Right renal pelvis (tissue), 4 donors: ENCODE data around the gene ACKR2. TPM values are rescaled to one million over a fixed set of nuclear protein-coding genes. Genes with fewer than 3 reads are reported as not detected.

ENCODE experiments used
- DNase-seq, 4 donors: peaks; one replicate each; pipeline ENCODE4 v3.0.0-alpha.2; 2013; ENCODE audit warnings: low read depth in 4 of 4, low spot score in 3 of 4, missing footprints in 1 of 4
- polyA plus RNA-seq, 4 donors: library from polyadenylated mRNA; unstranded; fragments of 120-200 nt; gene quantifications; one replicate each; pipeline ENCODE4 v1.2.1, GENCODE V29; 2013; ENCODE audit not compliant: insufficient read length in 4 of 4

Gene ACKR2
- polyA plus RNA-seq, 4 donors: 2.0 to 2.6 (median 2.3) TPM

DNA sequence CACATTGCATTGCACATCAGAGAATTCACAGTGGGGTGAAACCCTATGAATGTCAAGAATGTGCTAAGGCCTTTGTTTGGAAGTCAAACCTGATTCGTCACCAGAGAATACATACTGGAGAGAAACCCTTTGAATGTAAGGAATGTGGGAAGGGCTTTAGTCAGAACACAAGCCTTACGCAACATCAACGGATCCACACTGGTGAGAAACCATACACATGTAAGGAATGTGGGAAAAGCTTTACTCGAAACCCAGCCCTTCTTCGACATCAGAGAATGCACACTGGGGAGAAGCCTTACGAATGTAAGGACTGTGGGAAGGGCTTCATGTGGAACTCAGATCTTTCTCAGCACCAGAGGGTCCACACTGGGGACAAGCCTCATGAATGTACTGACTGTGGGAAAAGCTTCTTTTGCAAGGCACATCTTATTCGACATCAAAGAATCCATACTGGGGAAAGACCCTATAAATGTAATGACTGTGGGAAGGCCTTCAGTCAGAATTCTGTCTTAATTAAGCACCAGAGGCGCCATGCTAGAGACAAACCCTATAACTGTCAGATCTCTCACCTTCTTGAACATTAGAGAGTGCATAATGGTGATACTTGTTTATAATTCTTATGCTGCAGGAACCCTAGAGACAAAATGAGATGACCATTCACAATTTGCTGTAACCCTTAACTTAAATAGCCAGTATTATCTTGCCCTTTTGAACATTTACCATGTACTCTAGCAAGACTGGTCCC is 105.7 kb downstream of the ACKR2 start:
- no peak for DNase-seq

Other genes with a start within 250 kb of the ACKR2 start
- 10 to 100 TPM; 42.8 to 48.2 (median 46.0) TPM for gene SEC22C, start 227.5 kb upstream of the ACKR2 start, polyA plus RNA-seq
- gene SS18L2, start 218.6 kb upstream of the ACKR2 start, polyA plus RNA-seq: 10 to 100 TPM; 23.0 to 29.1 (median 26.5) TPM
- 100 to 1,000 TPM in 1 of 4 donors, 10 to 100 TPM in 3; 70.5 to 112 (median 76.9) TPM for gene NKTR, start 208.8 kb upstream of the ACKR2 start, polyA plus RNA-seq
- 10 to 100 TPM; 15.4 to 18.3 (median 15.6) TPM for gene ZBTB47, start 155.7 kb upstream of the ACKR2 start, polyA plus RNA-seq
- gene KLHL40, start 123.9 kb upstream of the ACKR2 start, polyA plus RNA-seq: under 1 TPM in 1 of 4 donors, not detected in 3; 0.03 TPM
- under 1 TPM; 0.30 to 0.40 (median 0.36) TPM for gene HHATL, start 106.6 kb upstream of the ACKR2 start, polyA plus RNA-seq
- 1 to 10 TPM; 2.1 to 2.8 (median 2.7) TPM for gene CCDC13, start 36.2 kb upstream of the ACKR2 start, polyA plus RNA-seq
- gene HIGD1A, start 5.0 kb upstream of the ACKR2 start, polyA plus RNA-seq: 100 to 1,000 TPM; 172 to 196 (median 190) TPM
- gene CYP8B1, start 66.4 kb downstream of the ACKR2 start, polyA plus RNA-seq: 1 to 10 TPM in 1 of 4 donors, under 1 TPM in 3; 0.77 to 1.1 (median 0.80) TPM
- gene ZNF662, start 96.7 kb downstream of the ACKR2 start, polyA plus RNA-seq: 10 to 100 TPM; 22.5 to 27.7 (median 25.9) TPM
- gene GASK1A, start 169.9 kb downstream of the ACKR2 start, polyA plus RNA-seq: 1 to 10 TPM; 3.4 to 4.7 (median 4.2) TPM